ENCODE results near the gene KHDC3L. TPM values are rescaled to one million over a fixed set of nuclear protein-coding genes. Genes with fewer than 3 reads are reported as not detected.

KHDC3L gene
- total RNA-seq (2014; rRNA removed; shearing (Covaris generic)) (not detected in 2 replicates), total RNA-seq (2022) (not detected in 2 replicates), Bru-seq, nascent RNA (not detected), BruChase-seq, experiment 1, labeled RNA remaining after a 6-hour chase (not detected), BruChase-seq, experiment 2, labeled RNA remaining after a 2-hour chase (not detected)
- long read RNA-seq, result 0 reads

DNA sequence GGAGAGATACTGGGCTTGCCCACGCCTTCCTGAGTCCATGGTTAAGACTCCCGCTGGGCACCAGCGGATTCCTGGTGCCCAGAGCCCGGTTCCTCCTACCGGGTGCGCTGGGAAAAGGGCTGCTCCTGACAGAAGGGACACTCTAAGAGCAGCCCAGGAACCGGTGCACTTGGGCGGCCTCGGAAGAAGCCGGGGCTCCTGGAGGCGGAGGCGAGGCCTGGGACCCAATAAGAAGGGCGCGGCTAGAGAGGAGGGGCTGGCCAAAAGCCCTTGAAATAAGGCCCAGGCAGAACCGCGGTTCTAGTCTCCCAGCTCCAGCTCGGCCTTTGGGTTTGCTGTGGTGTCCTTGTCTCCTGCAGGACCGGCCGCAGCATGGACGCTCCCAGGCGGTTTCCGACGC lies at the start of gene KHDC3L:
KHDC3L (plus strand) TSS at position 301 of the 400 bp plus-strand sequence; CDS start at position 373, 72 bp downstream.
- no TSS peak for BruUV-seq (replicated peaks)
- TF ChIP-seq, protein P1, sequence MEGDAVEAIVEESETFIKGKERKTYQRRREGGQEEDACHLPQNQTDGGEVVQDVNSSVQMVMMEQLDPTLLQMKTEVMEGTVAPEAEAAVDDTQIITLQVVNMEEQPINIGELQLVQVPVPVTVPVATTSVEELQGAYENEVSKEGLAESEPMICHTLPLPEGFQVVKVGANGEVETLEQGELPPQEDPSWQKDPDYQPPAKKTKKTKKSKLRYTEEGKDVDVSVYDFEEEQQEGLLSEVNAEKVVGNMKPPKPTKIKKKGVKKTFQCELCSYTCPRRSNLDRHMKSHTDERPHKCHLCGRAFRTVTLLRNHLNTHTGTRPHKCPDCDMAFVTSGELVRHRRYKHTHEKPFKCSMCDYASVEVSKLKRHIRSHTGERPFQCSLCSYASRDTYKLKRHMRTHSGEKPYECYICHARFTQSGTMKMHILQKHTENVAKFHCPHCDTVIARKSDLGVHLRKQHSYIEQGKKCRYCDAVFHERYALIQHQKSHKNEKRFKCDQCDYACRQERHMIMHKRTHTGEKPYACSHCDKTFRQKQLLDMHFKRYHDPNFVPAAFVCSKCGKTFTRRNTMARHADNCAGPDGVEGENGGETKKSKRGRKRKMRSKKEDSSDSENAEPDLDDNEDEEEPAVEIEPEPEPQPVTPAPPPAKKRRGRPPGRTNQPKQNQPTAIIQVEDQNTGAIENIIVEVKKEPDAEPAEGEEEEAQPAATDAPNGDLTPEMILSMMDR (conservative IDR thresholded peaks at IDR 0.05; ENCODE audit: low read length), result no peak
- no peak for TF ChIP-seq EZH2phosphoT487 (IDR thresholded peaks at IDR 0.05; ENCODE audit: borderline replicate concordance, low read depth, low read length)

DNA sequence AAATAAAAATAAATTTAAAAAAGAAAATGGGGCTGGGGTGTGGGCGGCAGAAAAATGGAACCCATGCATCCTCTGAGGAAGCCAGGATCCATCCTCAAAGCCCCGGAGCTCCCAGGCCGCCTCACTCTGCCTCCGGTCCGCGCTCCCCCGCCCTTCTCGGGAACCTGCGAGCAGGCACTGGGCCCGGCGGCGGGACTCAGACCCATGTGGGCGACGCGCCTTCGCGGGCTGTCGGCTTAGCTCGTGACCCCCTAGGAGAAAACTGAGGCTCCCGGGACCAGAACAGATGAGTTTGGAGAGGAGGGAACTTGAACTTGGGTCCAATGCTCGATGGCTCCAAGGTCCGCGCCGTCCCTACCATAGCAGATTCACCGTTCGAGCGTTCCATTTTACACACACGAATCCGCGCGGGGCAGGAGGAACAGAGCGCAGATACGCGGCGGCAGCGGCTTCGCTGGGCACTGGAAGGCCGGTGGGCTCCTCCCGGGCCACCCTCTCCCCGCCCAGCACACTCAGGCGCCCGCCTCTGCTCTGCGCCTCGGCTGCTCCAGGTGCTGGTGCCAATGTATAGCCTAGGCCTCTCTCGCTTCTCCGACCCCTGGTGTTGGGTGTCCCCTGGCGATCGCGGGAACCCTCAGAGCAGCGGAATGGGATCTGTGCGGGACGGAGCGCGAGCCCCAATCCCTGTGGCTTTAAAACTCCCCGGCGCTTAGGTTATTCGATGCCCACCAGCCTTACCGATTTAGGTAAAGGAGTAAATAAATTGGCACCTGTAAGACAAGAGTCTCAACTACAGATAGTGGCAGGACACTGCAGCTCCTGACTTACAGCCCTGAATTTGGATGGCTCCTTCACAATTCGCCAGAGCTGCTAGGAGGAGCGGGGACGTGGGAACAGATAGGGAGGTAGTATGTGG lies 47.6 kb upstream of the KHDC3L start:
- no peak overlapping the region for H3K4me3 ChIP-seq (ENCODE audit: low read depth, low read length, poor library complexity, severe bottlenecking)
- peaks cover 3% of the 10 kb centered on the region for H3K4me1 ChIP-seq (ENCODE audit: insufficient read depth, low read length, poor library complexity, severe bottlenecking)
- no peak overlapping the region for H3K4me2 ChIP-seq (ENCODE audit: low read length)
- H3K36me3 ChIP-seq (ENCODE audit: insufficient read depth, low read length), result no peaks in the 10 kb centered on the region
- intact Hi-C loops (cut with micrococcal nuclease; ENCODE audit: unreplicated experiment), result no loop called here
- no peaks in the 10 kb centered on the region for H3K79me2 ChIP-seq (ENCODE audit: insufficient read depth, low read depth, low read length)
- H3K27ac ChIP-seq (ENCODE audit: low read depth, low read length, poor library complexity, severe bottlenecking), result no peak overlapping the region
- no peak for DNase-seq (ENCODE audit: low spot score)
- no peaks in the 10 kb centered on the region for H3K9me3 ChIP-seq (ENCODE audit: low read length)
- POLR2A ChIA-PET, result interaction anchor here (0.7 to 1.4 kb wide), 3 partner anchors 11 to 181 kb away, joined by 3 read pairs; partner anchors contain the start of gene MTO1
- no TSS peak for BruUV-seq (replicated peaks)
- TF ChIP-seq, protein P1 (conservative IDR thresholded peaks at IDR 0.05; ENCODE audit: low read length), result no peak
- no peak for TF ChIP-seq EZH2phosphoT487 (IDR thresholded peaks at IDR 0.05; ENCODE audit: borderline replicate concordance, low read depth, low read length)
- H4K20me1 ChIP-seq (ENCODE audit: insufficient read depth, low read length), result no peaks in the 10 kb centered on the region
- CTCF ChIA-PET (ENCODE audit: unreplicated experiment), result no interaction called here
- no peak overlapping the region for H2AFZ ChIP-seq (ENCODE audit: low read length)
- H3K9me2 ChIP-seq (ENCODE audit: insufficient read depth, low read length), result no peaks in the 10 kb centered on the region

More for the DNA sequence above, at the start of gene KHDC3L:
- H3K79me2 ChIP-seq (ENCODE audit: insufficient read depth, low read depth, low read length), result no peaks in the 10 kb centered on the region
- no peak for DNase-seq (ENCODE audit: low spot score)
- no peaks in the 10 kb centered on the region for H3K9me3 ChIP-seq (ENCODE audit: low read length)
- H3K9me2 ChIP-seq (ENCODE audit: insufficient read depth, low read length), result no peaks in the 10 kb centered on the region
- no peak within 1 kb of the TSS for H2AFZ ChIP-seq (ENCODE audit: low read length)
- ChIA-PET POLR2A (no interaction called here), CTCF (ENCODE audit: unreplicated experiment) (no interaction called here)
- no peak within 1 kb of the TSS for H3K4me3 ChIP-seq (ENCODE audit: low read depth, low read length, poor library complexity, severe bottlenecking)
- no peak within 1 kb of the TSS for H3K27ac ChIP-seq (ENCODE audit: low read depth, low read length, poor library complexity, severe bottlenecking)
- intact Hi-C loops (cut with micrococcal nuclease; ENCODE audit: unreplicated experiment), result no loop called here
- no peaks in the 10 kb centered on the region for H3K4me1 ChIP-seq (ENCODE audit: insufficient read depth, low read length, poor library complexity, severe bottlenecking)
- no peaks in the 10 kb centered on the region for H3K36me3 ChIP-seq (ENCODE audit: insufficient read depth, low read length)
- no peak within 1 kb of the TSS for H3K4me2 ChIP-seq (ENCODE audit: low read length)
- H4K20me1 ChIP-seq (ENCODE audit: insufficient read depth, low read length), result no peaks in the 10 kb centered on the region
